ENCODE results near the gene COPG1.

DNA sequence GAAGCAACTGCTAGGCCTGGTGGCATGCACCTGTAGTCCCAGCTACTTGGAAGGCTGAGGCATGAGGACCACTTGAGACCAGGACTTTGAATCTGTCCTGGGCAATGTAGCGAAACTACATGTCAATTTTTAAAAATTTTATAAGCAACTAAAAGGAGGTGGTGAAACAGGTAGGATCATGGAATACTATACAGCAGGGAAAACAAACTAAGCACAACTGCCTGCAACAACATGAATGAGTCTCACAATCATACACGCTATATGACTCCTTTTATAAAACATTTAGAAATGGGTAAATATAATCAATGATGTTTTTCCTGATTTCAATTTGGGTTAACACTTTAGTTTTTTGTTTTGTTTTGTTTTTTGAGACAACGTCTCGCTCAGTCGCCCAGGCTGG lies 36.2 kb upstream of the COPG1 start:
- TF ChIP-seq CTCF (IDR thresholded peaks at IDR 0.05) (no peak), POLR2A (IDR thresholded peaks at IDR 0.05) (no peak), EP300 (IDR thresholded peaks at IDR 0.05) (no peak), POLR2AphosphoS5 (IDR thresholded peaks at IDR 0.05) (no peak)

Measured in upper lobe of left lung (tissue), 4 donors.